HG03457 (cell line): ENCODE measurements around the gene RNU6-7.

ENCODE experiments used
- ATAC-seq: cut with Tn5 transposase; IDR thresholded peaks from one replicate; pipeline ENCODE4 v1.9.1; 2021; ENCODE audit warnings: moderate number of reproducible peaks; ENCODE audit not compliant: unreplicated experiment

Gene RNU6-7

GRCh38 chr14:32201816-32202490 is at the start of gene RNU6-7:
TSS of gene RNU6-7 (plus strand) at chr14:32202045.
- ATAC-seq: no peak

- no peak for ATAC-seq
Observed at GRCh38 chr14:32166029-32166428, 35.8 kb upstream of the RNU6-7 start.

- ATAC-seq: no peak
Observed at GRCh38 chr14:32166924-32167323, 34.9 kb upstream of the RNU6-7 start.

- no peak for ATAC-seq
Observed at GRCh38 chr14:32167907-32168306, 33.9 kb upstream of the RNU6-7 start.

- ATAC-seq: no peak
Observed at GRCh38 chr14:32169191-32169590, 32.7 kb upstream of the RNU6-7 start.

GRCh38 chr14:32171469-32171868 is 30.4 kb upstream of the RNU6-7 start:
- no peak for ATAC-seq

GRCh38 chr14:32183151-32184058 is 18.4 kb upstream of the RNU6-7 start:
- no peak for ATAC-seq

GRCh38 chr14:32185097-32185496 is 16.7 kb upstream of the RNU6-7 start:
- no peak for ATAC-seq

- ATAC-seq: no peak
Observed at GRCh38 chr14:32186248-32186647, 15.6 kb upstream of the RNU6-7 start.

- ATAC-seq: no peak
Observed at GRCh38 chr14:32189811-32190210, 12.0 kb upstream of the RNU6-7 start.

- ATAC-seq: no peak
Observed at GRCh38 chr14:32190673-32191072, 11.2 kb upstream of the RNU6-7 start.

- ATAC-seq: no peak
Observed at GRCh38 chr14:32192712-32193373, 9.0 kb upstream of the RNU6-7 start.

GRCh38 chr14:32193532-32193931 is 8.3 kb upstream of the RNU6-7 start:
- ATAC-seq: no peak

- no peak for ATAC-seq
Observed at GRCh38 chr14:32195636-32196035, 6.2 kb upstream of the RNU6-7 start.

GRCh38 chr14:32197919-32198318 is 3.9 kb upstream of the RNU6-7 start:
- ATAC-seq: no peak

GRCh38 chr14:32200368-32201192 is 1.3 kb upstream of the RNU6-7 start:
- no peak for ATAC-seq

GRCh38 chr14:32201193-32201815 is 541 bp upstream of the RNU6-7 start:
- peak; percentile 36 for ATAC-seq

GRCh38 chr14:32202491-32202997 is 699 bp downstream of the RNU6-7 start:
- no peak for ATAC-seq

GRCh38 chr14:32202998-32203882 is 1.4 kb downstream of the RNU6-7 start, which contains the start of gene RNU6-8:
TSS of gene RNU6-8 (minus strand) at chr14:32203269.
- peak; percentile 56 for ATAC-seq
